IMR-90 (cell line): ENCODE data around the gene TMEM52.

Source experiments
- CHD1 ChIP-seq: IDR thresholded peaks from 2 replicates; pipeline ENCODE4 v1.6.1; 2012; ENCODE audit warnings: low read depth, low read length, improper control_type of control experiment
- FOS ChIP-seq: fragments of 150-350 bp; IDR thresholded peaks from 2 replicates; pipeline ENCODE4 v1.6.1; 2016; ENCODE audit warnings: low read depth, low read length
- POLR2A ChIP-seq: IDR thresholded peaks from 2 replicates; pipeline ENCODE4 v1.6.1; 2012; ENCODE audit warnings: mild to moderate bottlenecking, low read depth, low read length
- RAD21 ChIP-seq: IDR thresholded peaks from 2 replicates; pipeline ENCODE4 v1.6.1; 2012; ENCODE audit warnings: low read length, improper control_type of control experiment
- RCOR1 ChIP-seq: IDR thresholded peaks from 2 replicates; pipeline ENCODE4 v1.6.1; 2012; ENCODE audit warnings: mild to moderate bottlenecking, low read length, improper control_type of control experiment; ENCODE audit not compliant: insufficient replicate concordance
- RFX5 ChIP-seq: IDR thresholded peaks from 2 replicates; pipeline ENCODE4 v1.8.0; 2012; ENCODE audit warnings: low read depth, mild to moderate bottlenecking, low read length, moderate library complexity
- SMC3 ChIP-seq: fragments of 150-350 bp; IDR thresholded peaks from 2 replicates; pipeline ENCODE4 v1.6.1; 2016; ENCODE audit warnings: low read depth, mild to moderate bottlenecking, antibody characterized with exemption, low read length, moderate library complexity
- TF ChIP-seq, protein P1 (sequence below): conservative IDR thresholded peaks from 2 replicates; pipeline ENCODE4 v1.5.1; 2012; ENCODE audit warnings: mild to moderate bottlenecking, low read depth, low read length, improper control_type of control experiment
- TF ChIP-seq, protein P2 (sequence below): fragments of 150-350 bp; IDR thresholded peaks from 2 replicates; pipeline ENCODE4 v1.6.1; 2017; ENCODE audit warnings: mild to moderate bottlenecking, antibody characterized with exemption, low read length, low read depth

GRCh38 chr1:1877865-1878436 is 41.1 kb downstream of the TMEM52 start:
- no peak for TF ChIP-seq FOS
- TF ChIP-seq, protein P1, sequence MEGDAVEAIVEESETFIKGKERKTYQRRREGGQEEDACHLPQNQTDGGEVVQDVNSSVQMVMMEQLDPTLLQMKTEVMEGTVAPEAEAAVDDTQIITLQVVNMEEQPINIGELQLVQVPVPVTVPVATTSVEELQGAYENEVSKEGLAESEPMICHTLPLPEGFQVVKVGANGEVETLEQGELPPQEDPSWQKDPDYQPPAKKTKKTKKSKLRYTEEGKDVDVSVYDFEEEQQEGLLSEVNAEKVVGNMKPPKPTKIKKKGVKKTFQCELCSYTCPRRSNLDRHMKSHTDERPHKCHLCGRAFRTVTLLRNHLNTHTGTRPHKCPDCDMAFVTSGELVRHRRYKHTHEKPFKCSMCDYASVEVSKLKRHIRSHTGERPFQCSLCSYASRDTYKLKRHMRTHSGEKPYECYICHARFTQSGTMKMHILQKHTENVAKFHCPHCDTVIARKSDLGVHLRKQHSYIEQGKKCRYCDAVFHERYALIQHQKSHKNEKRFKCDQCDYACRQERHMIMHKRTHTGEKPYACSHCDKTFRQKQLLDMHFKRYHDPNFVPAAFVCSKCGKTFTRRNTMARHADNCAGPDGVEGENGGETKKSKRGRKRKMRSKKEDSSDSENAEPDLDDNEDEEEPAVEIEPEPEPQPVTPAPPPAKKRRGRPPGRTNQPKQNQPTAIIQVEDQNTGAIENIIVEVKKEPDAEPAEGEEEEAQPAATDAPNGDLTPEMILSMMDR, result no peak
- TF ChIP-seq POLR2A, result no peak
- TF ChIP-seq RAD21, result no peak
- no peak for TF ChIP-seq CHD1
- TF ChIP-seq, protein P2, sequence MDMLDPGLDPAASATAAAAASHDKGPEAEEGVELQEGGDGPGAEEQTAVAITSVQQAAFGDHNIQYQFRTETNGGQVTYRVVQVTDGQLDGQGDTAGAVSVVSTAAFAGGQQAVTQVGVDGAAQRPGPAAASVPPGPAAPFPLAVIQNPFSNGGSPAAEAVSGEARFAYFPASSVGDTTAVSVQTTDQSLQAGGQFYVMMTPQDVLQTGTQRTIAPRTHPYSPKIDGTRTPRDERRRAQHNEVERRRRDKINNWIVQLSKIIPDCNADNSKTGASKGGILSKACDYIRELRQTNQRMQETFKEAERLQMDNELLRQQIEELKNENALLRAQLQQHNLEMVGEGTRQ, result no peak
- TF ChIP-seq SMC3, result no peak
- no peak for TF ChIP-seq RFX5
- no peak for TF ChIP-seq RCOR1
